CD14-positive monocyte (primary cell): ENCODE data around the gene ZNF296. TPM values are rescaled to one million over a fixed set of nuclear protein-coding genes. Genes with fewer than 3 reads are reported as not detected.

ENCODE experiments used
- DNase-seq, 3 donors: peaks; one replicate each; pipeline ENCODE4 v3.0.0-alpha.2; 2011 to 2022
- H2AFZ ChIP-seq: 2 replicates; pipeline ENCODE4 v1.6.0; 2012; ENCODE audit warnings: mild to moderate bottlenecking, low read depth, low read length, inconsistent platforms; ENCODE audit not compliant: insufficient read depth, poor library complexity, severe bottlenecking
- H3K27ac ChIP-seq, 2 donors: 1 replicate in 1 of 2; 2 replicates in 1 of 2; pipeline ENCODE4 v1.5.1; 2012 to 2013; ENCODE audit warnings: low read length in 2 of 2, control low read depth in 1 of 2, inconsistent platforms in 1 of 2, low read depth in 1 of 2, mild to moderate bottlenecking in 1 of 2
- H3K27me3 ChIP-seq, 2 donors: one replicate each; pipeline versions ENCODE4 v1.6.0 to v1.6.1; 2011 to 2013; ENCODE audit warnings: low read length in 2 of 2; ENCODE audit not compliant: control insufficient read depth in 2 of 2, insufficient read depth in 2 of 2
- H3K36me3 ChIP-seq, 2 donors: replicated peaks in 1 of 2; 1 replicate in 1 of 2; 2 replicates in 1 of 2; pipeline versions ENCODE4 v1.5.1 to v1.6.1; 2012 to 2013; ENCODE audit warnings: low read length in 2 of 2, control low read depth in 1 of 2, inconsistent platforms in 1 of 2, mild to moderate bottlenecking in 1 of 2; ENCODE audit not compliant: insufficient read depth in 2 of 2, control insufficient read depth in 1 of 2
- H3K4me1 ChIP-seq, 2 donors: 1 replicate in 1 of 2; 2 replicates in 1 of 2; pipeline versions ENCODE4 v1.5.1 to v1.6.1; 2012 to 2013; ENCODE audit warnings: low read length in 2 of 2, control low read depth in 1 of 2, inconsistent platforms in 1 of 2, mild to moderate bottlenecking in 1 of 2, moderate library complexity in 1 of 2; ENCODE audit not compliant: insufficient read depth in 2 of 2, control insufficient read depth in 1 of 2
- H3K4me2 ChIP-seq: replicated peaks from 2 replicates; pipeline ENCODE3; 2012; ENCODE audit warnings: low read length, moderate library complexity, mild to moderate bottlenecking; ENCODE audit not compliant: poor library complexity, severe bottlenecking; ENCODE audit errors: extremely low read depth
- H3K4me3 ChIP-seq, 3 experiments: fragments of 200-600 bp in 1 of 3; sonication (generic) in 1 of 3; replicated peaks in 1 of 3; 1 replicate in 2 of 3; 2 replicates in 1 of 3; pipeline ENCODE4 v1.5.1; 2011 to 2013; ENCODE audit warnings: low read length in 3 of 3, mild to moderate bottlenecking in 3 of 3, control low read depth in 2 of 3, low read depth in 2 of 3, inconsistent platforms in 1 of 3, moderate library complexity in 1 of 3
- H3K79me2 ChIP-seq: 2 replicates; pipeline ENCODE4 v1.6.0; 2012; ENCODE audit warnings: mild to moderate bottlenecking, control low read depth, inconsistent platforms, low read length, moderate library complexity; ENCODE audit not compliant: insufficient read depth
- H3K9ac ChIP-seq: 2 replicates; pipeline ENCODE4 v1.6.0; 2017; ENCODE audit warnings: low read length, mild to moderate bottlenecking; ENCODE audit not compliant: insufficient read depth, poor library complexity, severe bottlenecking
- H3K9me3 ChIP-seq, 2 donors: replicated peaks in 1 of 2; 1 replicate in 1 of 2; 2 replicates in 1 of 2; pipeline versions ENCODE4 v1.5.1 to v1.6.1; 2012 to 2013; ENCODE audit warnings: low read length in 2 of 2, control low read depth in 1 of 2; ENCODE audit not compliant: control insufficient read depth in 1 of 2, insufficient read depth in 1 of 2
- H4K20me1 ChIP-seq: 2 replicates; pipeline ENCODE4 v1.6.0; 2012; ENCODE audit warnings: mild to moderate bottlenecking, low read length, control low read depth, moderate library complexity; ENCODE audit not compliant: insufficient read depth
- H3K27ac Mint-ChIP-seq, 7 donors: one replicate each; pipeline ENCODE4 v1.8.0; 2020; ENCODE audit warnings: mild to moderate bottlenecking in 7 of 7, mixed read lengths in 7 of 7, moderate library complexity in 6 of 7, inconsistent platforms in 2 of 7
- H3K27me3 Mint-ChIP-seq, 3 donors: one replicate each; pipeline ENCODE4 v1.8.0; 2021 to 2022; ENCODE audit warnings: low read depth in 3 of 3, mild to moderate bottlenecking in 3 of 3, mixed read lengths in 3 of 3, moderate library complexity in 3 of 3, inconsistent platforms in 1 of 3
- H3K36me3 Mint-ChIP-seq, 2 donors: one replicate each; pipeline ENCODE4 v1.8.0; 2020; ENCODE audit warnings: mixed read lengths in 2 of 2, inconsistent platforms in 1 of 2, mild to moderate bottlenecking in 1 of 2
- H3K4me1 Mint-ChIP-seq: one replicate; pipeline ENCODE4 v1.8.0; 2020; ENCODE audit warnings: mild to moderate bottlenecking, mixed read lengths
- H3K4me3 Mint-ChIP-seq, 2 donors: one replicate each; pipeline ENCODE4 v1.8.0; 2020; ENCODE audit warnings: mild to moderate bottlenecking in 2 of 2, mixed read lengths in 2 of 2, moderate library complexity in 1 of 2
- H3K9me3 Mint-ChIP-seq, 7 donors: one replicate each; pipeline ENCODE4 v1.8.0; 2020 to 2022; ENCODE audit warnings: mixed read lengths in 7 of 7, mild to moderate bottlenecking in 6 of 7, moderate library complexity in 6 of 7, inconsistent platforms in 2 of 7
- CTCF ChIP-seq: fragments of 200-600 bp; IDR thresholded peaks from one replicate; pipeline ENCODE4 v1.8.0; 2022; ENCODE audit warnings: antibody characterized with exemption, mild to moderate bottlenecking
- WGBS: methylation state at CpG from one replicate; pipeline ENCODE4 v1.1.5; 2013; ENCODE audit warnings: missing lambda C conversion rate; ENCODE audit not compliant: insufficient coverage; 5-methylcytosine and 5-hydroxymethylcytosine counted together
- intact Hi-C, 2 donors: fragments of 100-400 bp; cut with micrococcal nuclease; formaldehyde crosslinking; loops; one replicate each; pipeline versions ENCODE4 v1.15.0 to v1.15.1; 2023
- polyA plus RNA-seq, 3 donors: library from polyadenylated mRNA; depleted of rRNA in 1 of 3; unstranded in 2 of 3; stranded (reverse) in 1 of 3; fragments of 300-500 nt in 2 of 3; fragments of >200 nt in 1 of 3; fragmentation: Illumina TruSeq in 2 of 3; gene quantifications; 1 replicate in 2 of 3; 2 replicates in 1 of 3; pipeline ENCODE4 v1.2.3, GENCODE V29; 2012 to 2021

Gene ZNF296
- polyA plus RNA-seq, 3 donors = 3.8 to 7.2 (median 6.5) TPM

- WGBS = 31% methylated on average over 2 of the region's 15 CpGs
- TF ChIP-seq CTCF = no peak
- peak overlapping the region; percentile 8 for H3K9ac ChIP-seq
- peak overlapping the region in 2 of 3 experiments; percentile 33 to 57 for H3K4me3 ChIP-seq
- peaks cover 0 to 14% of the 10 kb centered on the region in 2 donors for H3K36me3 ChIP-seq
- H3K4me2 ChIP-seq = peak overlapping the region; percentile 50
- H4K20me1 ChIP-seq = peaks cover 93% of the 10 kb centered on the region
- DNase-seq = peak in 1 of 3 donors; percentile 32
- peak overlapping the region in 1 of 2 donors; percentile 13 for H3K27ac ChIP-seq
- H3K4me1 Mint-ChIP-seq = peaks cover 30% of the 10 kb centered on the region
- no peak overlapping the region for H2AFZ ChIP-seq
- H3K27me3 Mint-ChIP-seq = peaks cover 0 to 4% (median 0%) of the 10 kb centered on the region in 3 donors
- no peaks in the 10 kb centered on the region for H3K27me3 ChIP-seq
- peaks cover 90% of the 10 kb centered on the region for H3K79me2 ChIP-seq
- intact Hi-C loops = no loop called here
- H3K9me3 Mint-ChIP-seq = no peaks in the 10 kb centered on the region
- H3K4me3 Mint-ChIP-seq = peak overlapping the region; percentile 48 to 66
- H3K4me1 ChIP-seq = peaks cover 8 to 11% of the 10 kb centered on the region in 2 donors
- H3K27ac Mint-ChIP-seq = peak overlapping the region in 3 of 7 donors; percentile 23 to 81 (median 58)
- no peaks in the 10 kb centered on the region for H3K9me3 ChIP-seq
- H3K36me3 Mint-ChIP-seq = peaks cover 5% of the 10 kb centered on the region in 2 donors
Observed at GRCh38 chr19:45103156-45103507, 26.9 kb upstream of the ZNF296 start.

GRCh38 chr19:45102481-45102880, 26.2 kb upstream of the ZNF296 start:
- Histone ChIP-seq H3K27me3 (no peaks in the 10 kb centered on the region), H3K4me3 (no peak overlapping the region), H3K9me3 (no peaks in the 10 kb centered on the region), H3K79me2 (peaks cover 91% of the 10 kb centered on the region), H3K4me2 (peak overlapping the region; percentile 50), H3K4me1 (peaks cover 8 to 11% of the 10 kb centered on the region in 2 donors), H3K9ac (no peak overlapping the region), H3K36me3 (peaks cover 0 to 14% of the 10 kb centered on the region in 2 donors), H3K27ac (no peak overlapping the region), H4K20me1 (peaks cover 95% of the 10 kb centered on the region), H2AFZ (no peak overlapping the region)
- WGBS = 100% methylated on average over 6 of the region's 7 CpGs
- no peak for TF ChIP-seq CTCF
- Mint-ChIP-seq H3K9me3 (no peaks in the 10 kb centered on the region), H3K4me1 (peaks cover 37% of the 10 kb centered on the region), H3K36me3 (peaks cover 5% of the 10 kb centered on the region in 2 donors), H3K4me3 (peak overlapping the region in 1 of 2 donors; percentile 66), H3K27me3 (peaks cover 0 to 6% (median 0%) of the 10 kb centered on the region in 3 donors), H3K27ac (no peak overlapping the region)
- no peak for DNase-seq
- intact Hi-C loops = no loop called here
